Measurements from ENCODE around the gene KRT34. TPM values are rescaled to one million over a fixed set of nuclear protein-coding genes. Genes with fewer than 3 reads are reported as not detected.

Gene KRT34
- total RNA-seq, 1 donor from 2014 or later: not detected

DNA sequence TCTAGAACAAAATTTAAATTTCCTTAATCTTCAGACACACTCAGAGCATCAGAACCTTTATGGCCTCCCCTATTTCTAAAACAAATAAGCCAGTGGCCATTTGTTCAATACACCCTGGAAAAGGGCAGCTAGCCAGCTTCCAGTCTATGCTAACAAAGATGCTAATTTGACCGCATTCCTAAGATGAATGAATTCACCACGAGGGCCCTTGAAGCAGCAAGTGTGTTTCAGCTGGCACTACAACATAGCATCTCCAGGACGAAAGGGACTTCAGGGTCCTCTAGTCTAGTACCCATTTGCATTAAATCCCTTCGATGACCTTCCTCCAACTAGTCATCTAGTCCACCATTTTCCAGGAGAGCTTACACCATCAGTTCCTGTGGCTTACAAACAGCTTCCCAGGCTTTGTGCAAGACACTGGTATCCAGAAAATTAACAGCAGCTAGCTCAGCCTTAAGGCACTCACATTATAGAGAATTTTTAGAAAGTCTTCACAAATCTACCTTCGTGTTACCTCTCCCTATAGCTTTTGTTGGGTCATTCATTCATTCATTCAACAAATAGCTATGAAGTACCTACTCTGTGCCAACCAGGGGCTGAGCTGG, 31.3 kb upstream of the KRT34 start:
- peaks cover 27% of the 10 kb centered on the region for H3K4me1 Mint-ChIP-seq (ENCODE audit: unreplicated experiment)
- no peaks in the 10 kb centered on the region for H3K27me3 Mint-ChIP-seq
- H3K36me3 Mint-ChIP-seq: no peaks in the 10 kb centered on the region
- H3K4me3 Mint-ChIP-seq: no peak overlapping the region
- DNase-seq (ENCODE audit: extremely low spot score, unreplicated experiment): no peak
- TF ChIP-seq, protein P1, sequence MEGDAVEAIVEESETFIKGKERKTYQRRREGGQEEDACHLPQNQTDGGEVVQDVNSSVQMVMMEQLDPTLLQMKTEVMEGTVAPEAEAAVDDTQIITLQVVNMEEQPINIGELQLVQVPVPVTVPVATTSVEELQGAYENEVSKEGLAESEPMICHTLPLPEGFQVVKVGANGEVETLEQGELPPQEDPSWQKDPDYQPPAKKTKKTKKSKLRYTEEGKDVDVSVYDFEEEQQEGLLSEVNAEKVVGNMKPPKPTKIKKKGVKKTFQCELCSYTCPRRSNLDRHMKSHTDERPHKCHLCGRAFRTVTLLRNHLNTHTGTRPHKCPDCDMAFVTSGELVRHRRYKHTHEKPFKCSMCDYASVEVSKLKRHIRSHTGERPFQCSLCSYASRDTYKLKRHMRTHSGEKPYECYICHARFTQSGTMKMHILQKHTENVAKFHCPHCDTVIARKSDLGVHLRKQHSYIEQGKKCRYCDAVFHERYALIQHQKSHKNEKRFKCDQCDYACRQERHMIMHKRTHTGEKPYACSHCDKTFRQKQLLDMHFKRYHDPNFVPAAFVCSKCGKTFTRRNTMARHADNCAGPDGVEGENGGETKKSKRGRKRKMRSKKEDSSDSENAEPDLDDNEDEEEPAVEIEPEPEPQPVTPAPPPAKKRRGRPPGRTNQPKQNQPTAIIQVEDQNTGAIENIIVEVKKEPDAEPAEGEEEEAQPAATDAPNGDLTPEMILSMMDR (conservative IDR thresholded peaks at IDR 0.05): no peak
- H3K9me3 Mint-ChIP-seq: no peaks in the 10 kb centered on the region
- no peak overlapping the region for H3K27ac Mint-ChIP-seq

DNA sequence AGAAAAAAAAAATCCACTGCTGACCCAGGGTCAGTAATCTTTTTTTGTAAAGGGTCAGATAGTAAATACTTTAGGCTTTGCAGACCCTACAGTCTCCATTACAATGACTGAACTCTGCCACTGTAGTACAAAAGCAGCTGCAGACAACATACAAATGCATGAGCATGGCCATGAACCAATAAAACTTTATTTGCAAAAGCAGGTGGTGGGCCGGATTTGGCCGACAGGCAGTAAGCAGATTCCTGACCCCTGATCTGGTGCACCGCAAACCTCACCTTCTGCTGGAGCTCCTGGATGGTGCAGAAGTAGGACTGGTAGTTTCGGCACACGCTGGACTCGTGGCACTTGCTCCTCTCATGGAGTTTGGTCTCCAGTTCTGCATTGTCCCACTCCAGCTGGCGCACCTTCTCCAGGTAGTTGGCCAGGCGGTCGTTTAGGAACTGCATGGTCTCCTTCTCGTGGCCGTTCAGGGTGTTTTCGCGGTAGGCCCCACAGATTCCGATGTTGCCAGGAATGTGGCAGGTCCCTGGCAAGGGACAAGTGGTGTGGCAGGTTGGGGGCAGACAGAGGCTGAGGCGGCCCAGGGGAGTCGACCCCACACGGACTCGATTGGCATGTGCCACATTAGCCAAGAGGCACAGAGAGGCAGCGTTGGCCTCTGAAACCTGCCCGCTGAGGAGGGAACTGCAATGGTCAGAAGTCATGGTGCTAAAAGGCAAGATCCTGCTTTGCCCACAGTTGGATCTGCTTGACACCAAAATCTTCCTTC, 29.1 kb upstream of the KRT34 start:
- no peak overlapping the region for H3K4me3 Mint-ChIP-seq
- DNase-seq (ENCODE audit: extremely low spot score, unreplicated experiment): no peak
- H3K27ac Mint-ChIP-seq: no peak overlapping the region
- TF ChIP-seq, protein P1 (conservative IDR thresholded peaks at IDR 0.05): no peak
- H3K4me1 Mint-ChIP-seq (ENCODE audit: unreplicated experiment): peaks cover 14% of the 10 kb centered on the region
- no peaks in the 10 kb centered on the region for H3K36me3 Mint-ChIP-seq
- H3K27me3 Mint-ChIP-seq: no peaks in the 10 kb centered on the region
- H3K9me3 Mint-ChIP-seq: no peaks in the 10 kb centered on the region

DNA sequence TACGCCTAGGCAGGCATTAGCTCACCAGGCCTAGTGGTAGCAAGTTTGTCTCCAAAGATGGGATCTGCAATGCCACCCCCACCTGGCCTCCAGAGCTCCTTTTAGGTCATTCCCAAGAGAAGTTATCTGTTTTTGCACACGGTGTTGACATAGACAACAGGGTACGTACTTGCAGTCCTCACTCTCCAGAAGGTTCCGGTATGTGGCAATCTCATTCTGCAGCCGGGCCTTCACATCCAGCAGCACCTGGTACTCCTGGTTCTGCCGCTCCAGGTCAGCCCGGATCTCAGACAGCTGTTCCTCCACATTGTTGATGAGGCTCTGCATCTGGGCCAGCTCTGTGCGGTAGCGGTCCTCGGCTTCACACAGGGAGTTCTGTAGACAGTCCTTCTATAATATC, 25.1 kb upstream of the KRT34 start:
- TF ChIP-seq, protein P1 (conservative IDR thresholded peaks at IDR 0.05): no peak
- Mint-ChIP-seq H3K27me3 (no peaks in the 10 kb centered on the region), H3K9me3 (no peaks in the 10 kb centered on the region), H3K4me3 (no peak overlapping the region), H3K4me1 (ENCODE audit: unreplicated experiment) (peaks cover 11% of the 10 kb centered on the region), H3K36me3 (no peaks in the 10 kb centered on the region), H3K27ac (no peak overlapping the region)
- no peak for DNase-seq (ENCODE audit: extremely low spot score, unreplicated experiment)

DNA sequence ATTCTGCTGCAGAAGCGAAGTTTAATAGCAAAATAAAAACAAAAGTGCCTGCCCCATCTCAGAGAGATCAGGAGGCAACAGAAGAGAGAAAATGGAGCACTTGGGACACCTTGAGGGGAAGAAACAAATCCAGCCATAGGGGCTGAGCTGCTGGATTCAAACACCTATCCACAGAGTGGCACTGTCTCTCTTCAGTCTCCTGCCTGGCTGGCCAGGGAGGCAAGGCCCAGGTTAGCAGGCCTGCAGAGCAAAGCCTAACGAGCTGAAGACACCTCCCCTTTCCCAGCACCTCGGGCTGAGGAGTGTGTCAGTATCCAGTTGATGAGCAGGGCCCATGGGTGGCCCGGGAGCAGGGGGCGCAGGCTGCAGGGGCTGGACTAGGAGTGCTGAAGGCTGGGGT, 24.1 kb upstream of the KRT34 start:
- Mint-ChIP-seq H3K27me3 (no peaks in the 10 kb centered on the region), H3K9me3 (no peaks in the 10 kb centered on the region), H3K4me1 (ENCODE audit: unreplicated experiment) (peaks cover 14% of the 10 kb centered on the region), H3K4me3 (no peak overlapping the region), H3K27ac (no peak overlapping the region), H3K36me3 (no peaks in the 10 kb centered on the region)
- TF ChIP-seq, protein P1 (conservative IDR thresholded peaks at IDR 0.05): no peak
- no peak for DNase-seq (ENCODE audit: extremely low spot score, unreplicated experiment)

DNA sequence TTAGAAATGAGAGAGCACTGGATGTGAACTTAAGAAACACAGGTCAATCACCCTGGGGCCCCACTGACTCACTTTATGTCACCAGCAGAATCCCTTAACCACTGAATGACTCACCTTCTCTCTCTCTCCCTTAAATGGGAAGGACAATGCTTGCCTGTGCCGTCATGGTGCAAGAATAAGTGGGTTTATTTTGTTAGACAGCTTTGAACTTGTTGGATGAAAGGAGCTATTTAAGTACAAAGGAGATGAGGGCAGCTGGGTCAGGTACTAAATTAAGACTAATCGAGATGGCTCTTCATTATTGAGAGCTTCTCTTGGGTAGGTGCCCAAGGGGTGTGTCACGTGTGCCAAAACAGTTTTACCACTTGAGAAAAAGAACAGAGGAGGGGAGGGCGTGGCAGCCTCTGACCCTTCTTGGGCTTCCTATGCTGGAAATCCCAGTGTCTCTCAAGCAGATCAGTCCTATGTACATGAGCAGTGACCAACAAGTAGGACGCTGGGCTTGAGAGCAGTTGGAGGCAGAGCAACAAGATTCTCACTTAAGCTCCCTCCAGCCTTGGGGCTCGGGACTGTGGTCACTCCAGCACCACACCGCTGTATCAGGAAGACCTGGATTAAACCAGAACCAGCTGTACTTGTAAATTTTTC, 22.0 kb upstream of the KRT34 start:
- Mint-ChIP-seq H3K27ac (peak overlapping the region; percentile 79), H3K9me3 (no peaks in the 10 kb centered on the region), H3K36me3 (no peaks in the 10 kb centered on the region), H3K4me1 (ENCODE audit: unreplicated experiment) (peaks cover 19% of the 10 kb centered on the region), H3K27me3 (no peaks in the 10 kb centered on the region), H3K4me3 (peak overlapping the region; percentile 27)
- TF ChIP-seq, protein P1 (conservative IDR thresholded peaks at IDR 0.05): no peak
- DNase-seq (ENCODE audit: extremely low spot score, unreplicated experiment): no peak
